Measurements from ENCODE around the gene SCN5A.

Gene SCN5A

DNA sequence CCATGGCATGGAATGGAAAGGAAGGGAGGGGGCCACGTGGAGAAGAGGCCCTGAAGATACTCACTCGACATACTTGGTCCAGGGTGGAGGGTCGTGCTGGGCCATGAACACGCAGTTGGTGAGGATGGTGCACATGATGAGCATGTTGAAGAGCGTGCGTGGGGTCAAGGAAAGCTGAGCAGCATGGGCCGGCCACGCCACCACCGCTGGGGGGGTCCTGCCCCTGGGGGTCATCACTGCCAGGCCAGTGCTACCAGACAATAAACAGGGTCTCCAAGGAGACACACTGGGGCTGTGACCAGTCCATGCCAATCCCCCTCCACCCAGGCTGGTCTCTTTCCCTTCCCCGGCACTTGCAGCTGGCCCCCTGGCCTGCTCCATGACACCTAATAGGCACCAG lies 27.2 kb downstream of the SCN5A start:
- no peak for DNase-seq

DNA sequence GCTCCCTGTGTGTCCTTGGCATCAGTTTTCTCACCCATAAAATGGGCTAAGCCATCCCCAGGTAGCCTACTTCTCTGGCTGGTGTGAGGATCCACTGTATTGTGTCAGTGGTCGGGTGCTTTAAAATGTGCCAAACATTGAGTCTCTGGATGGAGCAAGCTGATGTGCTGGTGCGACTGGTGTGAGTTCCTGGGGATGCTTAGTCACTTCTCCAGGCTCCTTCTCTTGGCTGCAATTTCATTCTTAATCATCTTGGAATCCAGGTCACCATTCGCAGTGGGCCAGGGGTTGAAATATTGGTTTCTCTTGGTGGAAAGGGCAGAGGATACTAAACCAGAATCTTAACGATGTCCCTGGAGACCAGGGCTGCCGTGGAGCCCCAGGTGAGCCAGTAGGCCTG lies 29.3 kb downstream of the SCN5A start:
- DNase-seq, result no peak

DNA sequence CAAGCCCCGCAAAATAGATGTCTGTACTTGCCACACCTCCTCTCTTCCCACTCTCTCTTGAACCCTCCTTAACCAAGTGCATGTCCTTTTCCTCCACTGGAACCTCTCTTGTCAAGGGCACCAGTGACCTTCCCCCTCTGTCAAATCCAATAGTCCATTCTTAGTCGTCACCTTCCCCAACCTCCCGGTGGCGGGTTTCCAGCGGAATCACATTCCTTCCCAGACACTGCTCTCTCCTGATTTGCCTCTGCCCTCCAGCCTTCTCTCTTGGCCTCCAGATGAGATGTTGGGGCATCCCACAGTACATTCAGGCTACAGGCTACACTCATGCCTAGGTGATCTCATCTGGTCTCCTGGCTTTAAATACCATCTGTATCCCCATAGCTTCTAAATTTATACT lies 31.1 kb downstream of the SCN5A start:
- DNase-seq, result no peak

DNA sequence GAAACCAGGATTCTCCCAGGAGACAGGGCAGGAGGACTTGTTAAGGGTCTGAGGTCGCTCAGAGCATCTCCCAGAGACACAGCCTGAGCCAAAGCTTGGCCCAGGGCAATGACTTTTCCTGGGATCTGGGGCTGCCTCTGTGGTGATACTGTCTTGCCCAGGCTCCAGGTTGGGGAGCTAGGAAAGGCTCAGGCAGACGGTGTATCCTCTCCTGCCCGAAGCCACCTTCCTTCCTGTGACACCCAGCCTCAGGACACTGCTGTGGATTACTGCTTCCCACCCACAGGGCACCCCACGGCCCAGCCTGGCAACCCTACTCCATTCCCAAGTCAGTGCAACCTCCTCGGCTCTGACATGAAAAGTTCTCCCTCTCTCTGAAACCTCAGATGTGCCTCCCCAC lies 31.9 kb downstream of the SCN5A start:
- DNase-seq, result no peak

DNA sequence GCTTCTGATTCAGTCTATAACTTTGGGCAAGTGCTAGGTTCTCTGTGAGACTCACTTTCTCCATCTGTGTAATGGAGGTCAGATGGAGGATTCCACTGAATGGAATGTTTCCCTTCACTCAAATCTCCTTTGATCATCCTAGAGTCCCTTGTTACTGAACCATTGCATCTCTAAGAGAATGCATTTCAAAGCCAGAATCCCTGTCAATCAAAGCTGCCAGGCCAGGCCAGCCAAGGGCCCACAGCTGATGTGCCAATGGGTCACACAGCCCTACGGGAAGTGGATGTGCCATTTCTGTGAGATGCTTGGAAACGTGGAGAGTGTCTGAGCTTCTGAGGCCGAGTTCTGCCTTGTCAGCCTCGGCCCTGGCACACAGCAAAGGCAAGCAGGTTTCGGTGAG lies 32.4 kb downstream of the SCN5A start:
- no peak for DNase-seq

GRCh38 chr3:38616658-38617057 lies 32.8 kb downstream of the SCN5A start:
- DNase-seq, result no peak

DNA sequence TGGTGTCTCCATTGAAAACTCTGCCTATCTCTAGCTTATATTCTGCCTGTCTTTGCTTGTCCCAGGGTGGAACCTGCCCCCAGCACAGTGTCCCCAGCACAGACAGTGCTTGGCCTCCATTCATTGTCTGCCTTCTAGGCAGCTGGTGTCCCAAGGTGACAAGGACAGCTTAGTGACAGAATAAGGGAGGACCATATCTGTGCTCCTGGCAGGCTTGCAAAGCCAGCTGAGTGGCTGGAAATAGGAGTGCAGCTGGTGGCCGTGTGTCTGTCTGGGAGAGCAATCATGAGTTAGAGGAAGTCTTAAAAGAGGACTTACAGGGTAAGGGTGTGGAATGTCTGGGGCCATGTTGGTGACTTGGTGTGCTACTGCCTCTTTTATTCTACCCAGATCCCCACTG lies 33.4 kb downstream of the SCN5A start:
- DNase-seq, result no peak

GRCh38 chr3:38614651-38615352 lies 34.7 kb downstream of the SCN5A start:
- DNase-seq, result no peak

GRCh38 chr3:38614091-38614490 lies 35.4 kb downstream of the SCN5A start:
- DNase-seq, result no peak

- no peak for DNase-seq
Observed at GRCh38 chr3:38613426-38613825, 36.1 kb downstream of the SCN5A start.

- DNase-seq, result no peak
Observed at GRCh38 chr3:38611866-38612265, 37.6 kb downstream of the SCN5A start.

DNA sequence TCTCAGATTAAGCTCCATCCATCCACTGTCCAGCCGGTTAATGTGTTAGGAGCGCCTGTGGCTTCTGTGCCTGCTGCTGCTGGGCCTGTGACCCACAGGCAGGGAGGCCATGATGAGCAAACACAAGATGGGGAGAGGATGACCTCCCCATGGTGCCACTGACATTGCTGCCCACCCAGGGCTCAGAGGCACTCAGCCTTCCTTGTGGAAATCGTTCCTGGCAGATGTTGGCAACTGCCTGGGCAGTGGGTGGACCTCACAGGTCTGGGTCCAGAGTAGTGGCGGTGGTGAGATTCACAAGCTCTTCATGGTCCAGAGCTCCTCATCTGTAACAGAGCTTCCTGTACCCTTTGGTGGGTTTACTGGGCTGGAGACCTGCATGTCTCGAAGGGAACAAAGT lies 38.6 kb downstream of the SCN5A start:
- DNase-seq, result no peak

GRCh38 chr3:38610436-38610835 lies 39.1 kb downstream of the SCN5A start:
- DNase-seq, result no peak

DNA sequence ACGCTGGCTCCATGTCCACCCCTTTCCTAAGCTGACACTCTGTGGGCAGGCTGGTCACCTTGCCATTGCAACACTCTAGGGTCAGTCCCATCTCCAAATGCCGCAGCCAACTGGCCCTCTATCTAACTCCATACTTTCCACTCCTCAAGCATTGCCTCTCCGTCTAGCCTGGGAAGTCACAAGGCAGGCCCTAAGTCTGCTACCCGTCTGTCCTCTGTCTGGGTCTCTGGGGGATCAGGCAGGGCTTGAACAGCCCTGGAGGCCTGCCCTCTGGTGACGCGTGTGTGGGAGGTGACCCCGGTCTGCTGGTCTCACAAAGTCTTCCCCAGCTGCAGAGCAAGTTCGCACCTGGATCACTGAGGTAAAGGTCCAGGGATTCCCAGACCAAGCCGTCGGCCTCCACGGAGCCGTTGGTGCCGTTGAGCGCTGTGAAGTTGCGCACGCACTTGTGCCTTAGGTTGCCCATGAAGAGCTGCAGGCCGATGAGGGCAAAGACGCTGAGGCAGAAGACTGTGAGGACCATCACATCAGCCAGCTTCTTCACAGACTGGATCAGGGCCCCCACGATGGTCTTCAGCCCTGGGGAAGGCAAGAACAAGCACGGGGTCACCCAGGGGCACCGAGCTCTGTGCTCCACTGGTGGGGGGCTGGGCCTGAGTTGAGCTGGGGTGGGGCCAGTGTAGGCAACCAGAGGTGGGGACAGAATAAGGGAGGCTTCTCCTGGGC lies 39.9 kb downstream of the SCN5A start:
- no peak for DNase-seq

GRCh38 chr3:38608961-38609360 lies 40.5 kb downstream of the SCN5A start:
- no peak for DNase-seq

- no peak for DNase-seq
Observed at GRCh38 chr3:38608086-38608775, 41.3 kb downstream of the SCN5A start.

GRCh38 chr3:38606561-38606960 lies 42.9 kb downstream of the SCN5A start:
- no peak for DNase-seq

DNA sequence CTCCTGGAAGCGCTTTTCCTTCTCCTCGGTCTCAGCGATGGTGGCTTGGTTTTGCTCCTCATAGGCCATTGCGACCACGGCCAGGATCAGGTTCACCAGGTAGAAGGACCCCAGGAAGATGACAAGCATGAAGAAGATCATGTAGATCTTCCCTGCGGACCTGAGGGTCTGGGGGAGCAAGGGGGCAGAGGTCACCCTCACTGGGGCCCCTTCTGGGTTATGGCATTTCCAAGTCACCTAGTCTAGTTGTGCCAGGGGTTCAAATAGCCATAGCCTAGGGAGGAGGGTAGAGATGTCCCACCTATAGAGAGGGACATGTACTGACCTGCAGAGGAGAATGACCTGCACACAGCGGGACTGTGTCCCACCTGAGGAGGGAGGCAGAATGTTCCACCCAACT lies 43.5 kb downstream of the SCN5A start:
- no peak for DNase-seq

DNA sequence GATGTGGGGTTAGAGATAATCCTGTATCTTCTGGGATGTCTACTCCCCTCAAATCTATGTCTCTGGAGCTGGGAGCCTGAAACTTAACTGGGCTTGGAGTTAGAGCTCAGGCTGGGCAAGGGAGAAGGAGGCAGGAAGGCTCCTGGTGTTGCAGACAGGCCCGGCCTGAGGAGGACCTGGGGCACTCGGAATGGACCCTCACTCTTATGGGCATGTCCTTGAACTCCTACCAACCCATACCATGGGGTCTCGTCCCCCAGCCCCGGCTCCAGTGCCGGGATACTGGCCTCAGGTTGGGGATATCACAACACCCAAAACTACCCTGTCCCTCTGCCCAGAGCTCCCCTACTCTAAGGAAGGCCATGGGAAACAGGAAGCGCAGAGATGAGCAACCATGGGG lies 45.2 kb downstream of the SCN5A start:
- DNase-seq, result no peak

DNA sequence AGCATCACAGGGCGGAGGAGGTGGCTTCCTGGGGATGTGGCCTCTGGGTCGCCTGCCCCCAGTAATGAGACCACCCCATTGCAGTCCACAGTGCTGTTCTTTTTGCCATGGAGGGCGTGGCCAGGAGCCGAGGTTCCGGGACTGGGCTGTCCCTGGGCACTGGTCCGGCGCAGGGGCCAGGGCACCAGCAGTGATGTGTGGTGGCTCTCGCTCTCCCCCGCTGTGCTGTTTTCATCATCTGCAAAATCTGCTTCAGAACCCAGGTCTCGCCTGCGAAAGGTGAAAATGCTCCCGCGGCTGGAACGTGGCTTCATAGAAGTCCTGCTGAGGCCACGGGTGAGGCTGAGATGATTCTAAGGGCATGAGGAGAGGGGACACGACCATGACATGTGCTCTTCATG lies 45.8 kb downstream of the SCN5A start:
- no peak for DNase-seq

DNA sequence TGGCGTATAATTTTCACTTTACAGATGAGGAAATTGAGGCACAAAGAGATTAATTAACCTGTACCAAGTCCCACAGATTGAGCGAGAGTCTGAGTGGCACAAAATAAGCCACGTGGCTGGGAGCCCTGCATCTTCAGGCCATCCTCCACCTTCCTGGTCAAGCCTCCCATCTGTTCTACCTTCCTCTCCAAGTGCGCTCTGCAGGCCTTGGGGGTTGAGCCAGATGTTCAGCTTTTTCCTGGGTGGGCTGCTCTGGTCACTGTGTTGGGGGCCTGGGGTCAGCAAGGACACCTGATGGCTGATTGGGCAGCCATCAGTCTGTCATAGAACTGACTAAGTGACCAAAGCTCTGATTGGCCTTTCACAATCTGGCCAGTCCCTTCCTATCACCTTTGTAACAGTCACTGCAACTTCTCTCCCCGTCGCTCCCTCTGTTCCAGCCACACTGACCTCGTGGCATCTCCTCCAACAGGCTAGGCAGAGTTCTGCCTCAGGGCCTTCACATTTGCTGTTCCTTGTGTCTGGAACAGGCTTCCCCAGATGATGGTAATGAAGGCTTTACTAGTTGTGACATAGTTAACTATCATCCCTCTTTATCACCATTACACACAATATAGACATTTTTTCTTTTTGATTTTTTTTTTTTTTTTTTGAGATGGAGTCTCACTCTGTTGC lies 46.8 kb downstream of the SCN5A start:
- DNase-seq, result no peak

DNA sequence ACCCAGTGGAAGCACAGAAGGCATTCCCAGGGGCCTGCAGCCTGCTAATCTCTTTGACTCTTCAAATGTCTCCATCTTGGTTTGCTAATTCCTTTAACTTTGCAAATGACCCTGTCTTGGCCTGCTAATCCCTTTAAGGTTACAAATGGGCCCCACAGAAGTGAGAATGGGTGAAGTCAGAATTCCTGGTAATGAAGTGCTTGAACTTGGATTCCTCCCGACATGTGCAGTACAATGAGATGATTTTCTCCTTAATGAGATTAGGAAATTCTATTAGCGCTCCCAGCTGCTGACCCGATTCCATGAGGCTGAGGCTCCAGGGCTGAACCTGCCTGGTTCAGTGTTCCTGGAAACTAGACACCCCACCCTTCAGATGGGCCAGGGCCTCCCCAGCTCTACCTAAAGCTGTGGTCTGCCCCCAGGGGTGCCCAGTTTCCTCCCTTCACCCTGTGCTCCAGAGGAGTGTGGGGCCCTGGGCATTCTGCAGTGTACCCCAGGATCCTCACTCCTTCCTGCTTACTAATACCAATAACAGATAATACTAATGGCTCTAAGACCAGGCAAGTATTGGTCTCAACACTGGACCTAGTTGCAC lies 47.4 kb downstream of the SCN5A start:
- DNase-seq, result no peak

- DNase-seq, result no peak
Observed at GRCh38 chr3:38600551-38600950, 48.9 kb downstream of the SCN5A start.
